K562 (cell line): ENCODE data around the gene TLNRD1. TPM values are rescaled to one million over a fixed set of nuclear protein-coding genes. Genes with fewer than 3 reads are reported as not detected.

Experiments
- ARID4B ChIP-seq: sonication (generic); formaldehyde crosslinking; IDR thresholded peaks from 2 replicates; pipeline ENCODE4 v1.8.0; 2022; ENCODE audit warnings: mild to moderate bottlenecking, missing genetic modification reagents
- CC2D1A ChIP-seq: fragments of 450-650 bp; IDR thresholded peaks from 2 replicates; pipeline ENCODE4 v1.6.1; 2017; ENCODE audit warnings: mild to moderate bottlenecking
- DEAF1 ChIP-seq: fragments of 450-650 bp; formaldehyde crosslinking; IDR thresholded peaks from 2 replicates; pipeline ENCODE4 v1.4.0; 2020; ENCODE audit warnings: mild to moderate bottlenecking, moderate library complexity
- ELF1 ChIP-seq: fragments of 200-800 bp; sonication (Bioruptor generic); IDR thresholded peaks from 2 replicates; pipeline ENCODE4 v1.6.1; 2016; ENCODE audit warnings: missing genetic modification characterization, missing compliant biosample characterization
- EP300 ChIP-seq: IDR thresholded peaks from 2 replicates; pipeline ENCODE4 v1.6.1; 2012; ENCODE audit warnings: low read length, improper control_type of control experiment
- HDAC2 ChIP-seq: fragments of 450-650 bp; IDR thresholded peaks from 2 replicates; pipeline ENCODE4 v1.6.1; 2016; ENCODE audit warnings: mild to moderate bottlenecking
- HOXB6 ChIP-seq: fragments of 250-450 bp; sonication (Bioruptor Pico); IDR thresholded peaks from 2 replicates; pipeline ENCODE4 v1.5.1; 2022; ENCODE audit warnings: mild to moderate bottlenecking, borderline replicate concordance
- ILF3 ChIP-seq: fragments of 450-650 bp; IDR thresholded peaks from 2 replicates; pipeline ENCODE4 v1.6.1; 2018; ENCODE audit warnings: antibody characterized with exemption, mild to moderate bottlenecking, moderate library complexity, borderline replicate concordance
- KDM1A ChIP-seq, 2 experiments: fragments of 450-650 bp; IDR thresholded peaks; 2 replicates each; pipeline ENCODE4 v1.6.1; 2016; ENCODE audit warnings: mild to moderate bottlenecking in 2 of 2
- MBD2 ChIP-seq: sonication (generic); IDR thresholded peaks from 2 replicates; pipeline ENCODE4 v1.6.1; 2016; ENCODE audit warnings: low read depth, borderline replicate concordance
- POLR2AphosphoS5 ChIP-seq: IDR thresholded peaks from 2 replicates; pipeline ENCODE4 v1.6.1; 2011; ENCODE audit warnings: mild to moderate bottlenecking, low read depth, low read length, moderate library complexity; ENCODE audit not compliant: control insufficient read depth, insufficient read depth
- RAD21 ChIP-seq, 2 experiments: fragments of 250-450 bp in 1 of 2; fragments of 450-650 bp in 1 of 2; sonication (Bioruptor Pico) in 1 of 2; formaldehyde crosslinking in 1 of 2; IDR thresholded peaks in 1 of 2; conservative IDR thresholded peaks in 1 of 2; 2 replicates each; pipeline versions ENCODE4 v1.4.0 to v1.8.0; 2020 to 2022; ENCODE audit warnings: mild to moderate bottlenecking in 2 of 2, moderate library complexity in 1 of 2
- SIN3A ChIP-seq, 2 experiments: fragments of 150-350 bp in 1 of 2; IDR thresholded peaks; 2 replicates each; pipeline ENCODE4 v1.6.1; 2011 to 2016; ENCODE audit warnings: borderline replicate concordance in 2 of 2, low read depth in 2 of 2, low read length in 2 of 2, mild to moderate bottlenecking in 2 of 2, moderate library complexity in 2 of 2; ENCODE audit not compliant: control insufficient read depth in 1 of 2
- SNAPC5 ChIP-seq: fragments of 250-450 bp; sonication (Bioruptor Pico); IDR thresholded peaks from 2 replicates; pipeline ENCODE4 v1.8.0; 2021; ENCODE audit warnings: moderate library complexity, mild to moderate bottlenecking, inconsistent platforms
- SRSF9 ChIP-seq: fragments of 200-400 bp; formaldehyde crosslinking; IDR thresholded peaks from 2 replicates; pipeline ENCODE4 v1.6.1; 2017; ENCODE audit warnings: low read depth, low read length, borderline replicate concordance
- TEAD1 ChIP-seq, 2 experiments: fragments of 450-650 bp in 1 of 2; sonication (generic) in 1 of 2; formaldehyde crosslinking; IDR thresholded peaks; 2 replicates each; pipeline versions ENCODE4 v1.4.0 to v1.8.0; 2020 to 2022; ENCODE audit warnings: mild to moderate bottlenecking in 2 of 2, missing genetic modification reagents in 1 of 2
- UBTF ChIP-seq, 2 experiments: IDR thresholded peaks; 2 replicates each; pipeline ENCODE4 v1.6.1; 2012; ENCODE audit warnings: improper control_type of control experiment in 2 of 2, low read depth in 2 of 2, low read length in 2 of 2, borderline replicate concordance in 1 of 2
- ZNF282 ChIP-seq: sonication (generic); formaldehyde crosslinking; IDR thresholded peaks from 2 replicates; pipeline ENCODE4 v1.8.1; 2023; ENCODE audit warnings: missing genetic modification reagents
- ZNF699 ChIP-seq: fragments of 250-450 bp; sonication (Bioruptor Pico); IDR thresholded peaks from 2 replicates; pipeline ENCODE4 v1.8.0; 2021; ENCODE audit warnings: mild to moderate bottlenecking, moderate library complexity; ENCODE audit not compliant: insufficient replicate concordance
- polyA plus RNA-seq, 8 experiments: library from polyadenylated mRNA; depleted of rRNA in 4 of 8; stranded (reverse) in 5 of 8; unstranded in 3 of 8; fragments of >200 nt; fragmentation: Nextera tagmentation in 2 of 8; fragmentation: Illumina TruSeq in 1 of 8; extraction: Ambion mirVana in 2 of 8; extraction: Trizol in 1 of 8; gene quantifications; 2 replicates each; pipeline versions ENCODE4 v1.2.1 to v1.2.3, GENCODE V29; 2011 to 2014; ENCODE audit warnings: inconsistent platforms in 1 of 8, missing spikeins in 1 of 8
- total RNA-seq, 7 experiments: library from RNA; depleted of rRNA in 6 of 7; stranded (reverse); fragments of >200 nt in 6 of 7; fragmentation: Illumina TruSeq in 2 of 7; extraction: Trizol in 2 of 7; gene quantifications; 2 replicates each; pipeline versions ENCODE4 v1.2.1 to v1.2.3, GENCODE V29; 2011 to 2021; ENCODE audit warnings: low replicate concordance in 1 of 7

The TLNRD1 gene
- total and polyA plus RNA-seq, 9 of the 15 experiments (the other 6 are each of a cell fraction or from before 2014, with no cell fraction given), result 1.1 to 33.1 (median 5.7) TPM

GRCh38 chr15:80978685-80979329 is 21.9 kb upstream of the TLNRD1 start (continued):
- TF ChIP-seq SNAPC5 (CRISPR knock-in tag) (no peak), RAD21 (CRISPR knock-in tag; conservative IDR thresholded peaks at IDR 0.05 in 1 of 2, IDR thresholded peaks at IDR 0.05 in 1 of 2) (no peak), ILF3 (no peak), ZNF282 (CRISPR knock-in tag) (no peak), MBD2 (no peak), SRSF9 (no peak), TEAD1 (CRISPR knock-in tag; IDR thresholded peaks at IDR 0.05) (no peak), CC2D1A (no peak), UBTF (IDR thresholded peaks at IDR 0.05; ENCODE audit: borderline replicate concordance in 1 of 2, low read depth in 2 of 2, low read length in 2 of 2) (no peak), HOXB6 (no peak), SIN3A (IDR thresholded peaks at IDR 0.05; ENCODE audit: borderline replicate concordance in 2 of 2, control insufficient read depth in 1 of 2, low read depth in 2 of 2, low read length in 2 of 2) (no peak), ZNF699 (CRISPR knock-in tag) (no peak), POLR2AphosphoS5 (0 out of 2 replicates have a peak, but pooled peaks have one; percentile 32), ARID4B (CRISPR knock-in tag) (no peak), ELF1 (no peak), KDM1A (IDR thresholded peaks at IDR 0.05) (peak; percentile 94 to 96), DEAF1 (CRISPR knock-in tag) (no peak), EP300 (0 out of 2 replicates have a peak, but pooled peaks have one; percentile 19), HDAC2 (peak; percentile 66; the same call in 1 of the 2 replicates)
